H1 (cell line): ENCODE results near the gene PPIF. TPM values are rescaled to one million over a fixed set of nuclear protein-coding genes. Genes with fewer than 3 reads are reported as not detected.

Experiments used
- CTCF ChIA-PET: fragments of 300-600 bp; sonication (Branson Sonifier 250); formaldehyde crosslinking; loops from one replicate; lab custom pipeline; 2021; ENCODE audit not compliant: partially characterized antibody; lab: Charles Lee
- POLR2A ChIA-PET: fragments of 300-600 bp; sonication (Branson Sonifier 250); formaldehyde crosslinking; loops from one replicate; lab custom pipeline; 2021; ENCODE audit warnings: inconsistent platforms; ENCODE audit not compliant: partially characterized antibody; lab: Charles Lee
- DNase-seq, 2 experiments: peaks; one replicate each; pipeline versions ENCODE4 v3.0.0 to v3.0.0-alpha.2; 2010 to 2022; ENCODE audit warnings: low spot score in 2 of 2, low read depth in 1 of 2, mixed read lengths in 1 of 2
- FAIRE-seq: peaks from 2 replicates; lab custom pipeline; 2011; peaks lifted over from hg19 to GRCh38; lab: Jason Lieb, UNC
- H2AFZ ChIP-seq: 2 replicates; pipeline ENCODE4 v1.8.1; 2012; ENCODE audit warnings: low read length, inconsistent platforms
- H2AK5ac ChIP-seq: 2 replicates; pipeline ENCODE4 v1.6.1; 2013; ENCODE audit warnings: low read depth, low read length
- H2BK120ac ChIP-seq: replicated peaks from 2 replicates; pipeline ENCODE3; 2013; ENCODE audit warnings: low read depth, low read length, inconsistent platforms
- H2BK12ac ChIP-seq: 2 replicates; pipeline ENCODE4 v1.6.1; 2013; ENCODE audit warnings: low read depth, low read length
- H2BK15ac ChIP-seq: 2 replicates; pipeline ENCODE4 v1.6.1; 2013; ENCODE audit warnings: low read length
- H2BK20ac ChIP-seq: 2 replicates; pipeline ENCODE4 v1.6.1; 2013; ENCODE audit warnings: low read length
- H2BK5ac ChIP-seq: 2 replicates; pipeline ENCODE4 v1.6.1; 2013; ENCODE audit warnings: low read depth, low read length
- H3K14ac ChIP-seq: 2 replicates; pipeline ENCODE4 v1.6.1; 2013; ENCODE audit warnings: inconsistent platforms; ENCODE audit not compliant: insufficient read length
- H3K18ac ChIP-seq: 2 replicates; pipeline ENCODE4 v1.6.1; 2013; ENCODE audit warnings: low read length; ENCODE audit errors: extremely low read depth
- H3K23ac ChIP-seq: 2 replicates; pipeline ENCODE4 v1.6.1; 2013; ENCODE audit warnings: inconsistent platforms; ENCODE audit not compliant: insufficient read length
- H3K23me2 ChIP-seq: 2 replicates; pipeline ENCODE4 v1.6.1; 2013; ENCODE audit warnings: low read depth, low read length
- H3K27ac ChIP-seq: 2 replicates; pipeline ENCODE4 v1.6.1; 2011; ENCODE audit warnings: low read depth, low read length, inconsistent platforms
- H3K27me3 ChIP-seq, 4 experiments: replicated peaks in 1 of 4; 1 replicate in 1 of 4; 2 replicates in 3 of 4; pipeline versions ENCODE4 v1.6.1 to v1.8.1; 2011 to 2013; ENCODE audit warnings: low read length in 3 of 4, mild to moderate bottlenecking in 3 of 4, inconsistent platforms in 2 of 4, mixed read lengths in 2 of 4, moderate library complexity in 1 of 4; ENCODE audit not compliant: control insufficient read depth in 3 of 4, insufficient read depth in 3 of 4; ENCODE audit errors: extremely low read depth in 1 of 4
- H3K36me3 ChIP-seq, 4 experiments: 2 replicates each; pipeline versions ENCODE4 v1.6.1 to v1.8.1; 2011 to 2013; ENCODE audit warnings: mild to moderate bottlenecking in 4 of 4, low read length in 3 of 4, moderate library complexity in 2 of 4, control low read depth in 1 of 4, inconsistent platforms in 1 of 4; ENCODE audit not compliant: insufficient read depth in 4 of 4, control insufficient read depth in 2 of 4
- H3K4ac ChIP-seq: replicated peaks from 2 replicates; pipeline ENCODE3; 2013; ENCODE audit warnings: low read length, low read depth, mixed read lengths, inconsistent platforms; ENCODE audit not compliant: insufficient read length
- H3K4me1 ChIP-seq, 4 experiments: replicated peaks in 1 of 4; 1 replicate in 1 of 4; 2 replicates in 3 of 4; pipeline versions ENCODE4 v1.6.1 to v1.8.1; 2011 to 2013; ENCODE audit warnings: low read length in 3 of 4, inconsistent platforms in 2 of 4, mixed read lengths in 1 of 4; ENCODE audit not compliant: insufficient read depth in 4 of 4, control insufficient read depth in 3 of 4
- H3K4me2 ChIP-seq, 2 experiments: 2 replicates each; pipeline versions ENCODE4 v1.6.1 to v1.8.1; 2011 to 2013; ENCODE audit warnings: low read depth in 2 of 2, low read length in 2 of 2, control low read depth in 1 of 2, inconsistent platforms in 1 of 2, mild to moderate bottlenecking in 1 of 2; ENCODE audit not compliant: insufficient read depth in 1 of 2
- H3K4me3 ChIP-seq, 4 experiments: fragments of 200-600, 300-600 bp in 1 of 4; sonication (generic), shearing (Covaris generic), sonication (Bioruptor Twin) in 1 of 4; 2 replicates each; pipeline versions ENCODE4 v1.5.1 to v1.8.1; 2011 to 2016; ENCODE audit warnings: low read length in 4 of 4, low read depth in 3 of 4, control low read depth in 2 of 4, inconsistent platforms in 2 of 4, mild to moderate bottlenecking in 2 of 4, mixed read lengths in 1 of 4, moderate library complexity in 1 of 4; ENCODE audit not compliant: insufficient read depth in 2 of 4; ENCODE audit errors: extremely low read depth in 1 of 4
- H3K56ac ChIP-seq: replicated peaks from 2 replicates; pipeline ENCODE3; 2013; ENCODE audit warnings: low read depth, mild to moderate bottlenecking, mixed read lengths, low read length, inconsistent platforms; ENCODE audit not compliant: insufficient read length
- H3K79me1 ChIP-seq: 2 replicates; pipeline ENCODE4 v1.6.1; 2013; ENCODE audit warnings: low read depth, low read length, control low read depth
- H3K79me2 ChIP-seq, 2 experiments: 2 replicates each; pipeline versions ENCODE4 v1.6.1 to v1.8.1; 2012 to 2013; ENCODE audit warnings: low read length in 2 of 2, mild to moderate bottlenecking in 2 of 2, inconsistent platforms in 1 of 2; ENCODE audit not compliant: insufficient read depth in 2 of 2, control insufficient read depth in 1 of 2
- H3K9ac ChIP-seq, 4 experiments: replicated peaks in 1 of 4; 1 replicate in 1 of 4; 2 replicates in 3 of 4; pipeline versions ENCODE4 v1.6.1 to v1.8.1; 2011 to 2013; ENCODE audit warnings: low read depth in 3 of 4, low read length in 3 of 4, control low read depth in 2 of 4, mild to moderate bottlenecking in 2 of 4, moderate library complexity in 2 of 4, inconsistent platforms in 1 of 4; ENCODE audit errors: extremely low read depth in 1 of 4
- H3K9me3 ChIP-seq, 2 experiments: 2 replicates each; pipeline versions ENCODE4 v1.6.1 to v1.8.1; 2012 to 2013; ENCODE audit warnings: mild to moderate bottlenecking in 2 of 2, moderate library complexity in 2 of 2, control low read depth in 1 of 2, inconsistent platforms in 1 of 2, low read depth in 1 of 2, low read length in 1 of 2, mixed read lengths in 1 of 2; ENCODE audit not compliant: insufficient read depth in 2 of 2
- H4K20me1 ChIP-seq, 2 experiments: replicated peaks in 1 of 2; 2 replicates each; pipeline versions ENCODE3 to v1.8.1; 2011 to 2013; ENCODE audit warnings: inconsistent platforms in 2 of 2, low read length in 2 of 2, mild to moderate bottlenecking in 1 of 2; ENCODE audit not compliant: insufficient read depth in 2 of 2, control insufficient read depth in 1 of 2
- H4K5ac ChIP-seq: 2 replicates; pipeline ENCODE4 v1.6.1; 2013; ENCODE audit warnings: low read length, low read depth, mixed read lengths, inconsistent platforms; ENCODE audit not compliant: insufficient read length
- H4K8ac ChIP-seq: 2 replicates; pipeline ENCODE4 v1.8.0; 2013; ENCODE audit warnings: mild to moderate bottlenecking, moderate library complexity, low read length, inconsistent platforms; ENCODE audit not compliant: insufficient read depth; ENCODE audit errors: extremely low read depth
- H4K91ac ChIP-seq: replicated peaks from 2 replicates; pipeline ENCODE3; 2013; ENCODE audit warnings: low read length, mixed read lengths, inconsistent platforms; ENCODE audit not compliant: insufficient read length
- ATF3 ChIP-seq: IDR thresholded peaks from 2 replicates; pipeline ENCODE4 v1.6.1; 2011; ENCODE audit warnings: low read depth, mild to moderate bottlenecking, low read length; ENCODE audit not compliant: insufficient read depth
- BCL11A ChIP-seq, 2 experiments: IDR thresholded peaks; one replicate each; pipeline ENCODE4 v1.6.1; 2011; ENCODE audit warnings: low read depth in 2 of 2, low read length in 2 of 2, mild to moderate bottlenecking in 2 of 2
- GTF2F1 ChIP-seq: IDR thresholded peaks from 2 replicates; pipeline ENCODE4 v1.6.1; 2012; ENCODE audit warnings: low read depth, low read length, improper control_type of control experiment, borderline replicate concordance
- RAD21 ChIP-seq, 2 experiments: IDR thresholded peaks in 1 of 2; conservative IDR thresholded peaks in 1 of 2; 2 replicates each; pipeline ENCODE4 v1.6.1; 2011; ENCODE audit warnings: low read depth in 2 of 2, low read length in 2 of 2, improper control_type of control experiment in 1 of 2, inconsistent platforms in 1 of 2, mild to moderate bottlenecking in 1 of 2, moderate library complexity in 1 of 2
- SAP30 ChIP-seq: fragments of 300-600 bp; sonication (generic); IDR thresholded peaks from 2 replicates; pipeline ENCODE4 v1.7.1; 2012; ENCODE audit warnings: low read length, moderate library complexity, mild to moderate bottlenecking, inconsistent platforms; ENCODE audit not compliant: insufficient read depth, insufficient replicate concordance
- SIRT6 ChIP-seq: IDR thresholded peaks from one replicate; pipeline ENCODE4 v1.7.1; 2012; ENCODE audit warnings: low read length, inconsistent platforms
- SP4 ChIP-seq: IDR thresholded peaks from 2 replicates; pipeline ENCODE4 v1.6.1; 2012; ENCODE audit warnings: low read length, inconsistent platforms
- TAF1 ChIP-seq: IDR thresholded peaks from 2 replicates; pipeline ENCODE4 v1.6.1; 2011; ENCODE audit warnings: mild to moderate bottlenecking, low read depth, low read length
- TBP ChIP-seq: IDR thresholded peaks from 2 replicates; pipeline ENCODE4 v1.6.1; 2011; ENCODE audit warnings: low read depth, low read length, improper control_type of control experiment
- TCF12 ChIP-seq: IDR thresholded peaks from 2 replicates; pipeline ENCODE4 v1.6.1; 2011; ENCODE audit warnings: low read depth, mild to moderate bottlenecking, low read length
- ZNF274 ChIP-seq: IDR thresholded peaks from 2 replicates; pipeline ENCODE4 v1.7.0; 2012; ENCODE audit warnings: low read length, borderline replicate concordance; ENCODE audit errors: extremely low read depth
- WGBS, 2 experiments: shearing (Covaris generic) in 1 of 2; methylation state at CpG; one replicate each; pipeline versions ENCODE4 v1.1.6 to v1.1.7; 2013 to 2015; ENCODE audit warnings: low lambda C conversion rate in 2 of 2, mixed read lengths in 2 of 2, inconsistent platforms in 1 of 2, low coverage in 1 of 2, missing lambda C conversion rate in 1 of 2; ENCODE audit not compliant: insufficient replicate concordance in 2 of 2, insufficient coverage in 1 of 2, insufficient read length in 1 of 2; ENCODE audit errors: extremely low coverage in 1 of 2, missing lambda C conversion rate in 1 of 2; 5-methylcytosine and 5-hydroxymethylcytosine counted together
- polyA plus RNA-seq, 7 experiments: library from polyadenylated mRNA; depleted of rRNA in 3 of 7; stranded (reverse) in 5 of 7; unstranded in 2 of 7; fragments of >200 nt in 5 of 7; fragments of 200-250 nt in 2 of 7; gene quantifications; 1 replicate in 5 of 7; 2 replicates in 1 of 7; 4 replicates in 1 of 7; pipeline versions ENCODE4 v1.2.1 to v1.2.3, GENCODE V29; 2011 to 2013; ENCODE audit warnings: missing spikeins in 2 of 7, mixed read lengths in 2 of 7
- total RNA-seq: library from RNA; stranded (reverse); fragmentation: NEBNext Ultra II Directional; extraction: Animal tissue kit (Norgen Biotek cat#: 25700); gene quantifications from 2 replicates; pipeline ENCODE4 v1.2.1, GENCODE V29; 2021

PPIF gene
- total and polyA plus RNA-seq, 2 of the 8 experiments (the other 6 are each of a cell fraction or from before 2014, with no cell fraction given): 70.2 to 77.6 TPM

- Histone ChIP-seq H3K18ac (no peak overlapping the region), H4K8ac (no peak overlapping the region; the same call in 1 of the 2 replicates), H2BK15ac (no peak overlapping the region), H3K79me2 (no peaks in the 10 kb centered on the region), H2BK120ac (no peak overlapping the region), H4K5ac (no peak overlapping the region), H2BK12ac (no peak overlapping the region), H3K4ac (no peak overlapping the region), H4K20me1 (peaks cover 0 to 3% of the 10 kb centered on the region in 2 experiments), H2AFZ (no peak overlapping the region), H3K4me2 (no peak overlapping the region), H2BK5ac (no peak overlapping the region), H3K27me3 (no peaks in the 10 kb centered on the region), H2AK5ac (no peak overlapping the region), H3K9me3 (no peaks in the 10 kb centered on the region), H4K91ac (no peak overlapping the region), H3K9ac (no peak overlapping the region), H3K4me3 (no peak overlapping the region), H3K56ac (no peak overlapping the region), H3K4me1 (no peaks in the 10 kb centered on the region), H3K23me2 (no peaks in the 10 kb centered on the region), H3K79me1 (peaks cover 4% of the 10 kb centered on the region; the same call in 1 of the 2 replicates), H3K23ac (no peak overlapping the region), H3K14ac (no peak overlapping the region), H2BK20ac (no peak overlapping the region), H3K36me3 (peaks cover 13 to 57% (median 40%) of the 10 kb centered on the region in 4 experiments; a peak in 5 of 8 replicates), H3K27ac (no peak overlapping the region)
- POLR2A ChIA-PET: interaction anchor here (1.3 kb wide), 1 partner anchor 11 kb away, joined by 3 read pairs; no protein-coding TSS in a partner anchor
- 86% methylated on average over 13 of the region's 13 CpGs; no CpG with 5 or more reads in 1 of the 2 experiments for WGBS, 2 experiments
- FAIRE-seq (no peak), DNase-seq (no peak)
- CTCF ChIA-PET: interaction anchor here (0.7 to 1.3 kb wide), 2 partner anchors 18 to 168 kb away, joined by 3 to 4 read pairs; no protein-coding TSS in a partner anchor
- TF ChIP-seq SIRT6: no peak
- TF ChIP-seq RAD21 (IDR thresholded peaks at IDR 0.05 in 1 of 2, conservative IDR thresholded peaks at IDR 0.05 in 1 of 2; ENCODE audit: low read depth in 2 of 2, low read length in 2 of 2): no peak
- no peak for TF ChIP-seq ZNF274
- TF ChIP-seq TAF1: no peak
- TF ChIP-seq GTF2F1: no peak
- TF ChIP-seq TCF12: no peak
- TF ChIP-seq SAP30: no peak
- no peak for TF ChIP-seq BCL11A (IDR thresholded peaks at IDR 0.05; ENCODE audit: low read depth in 2 of 2, low read length in 2 of 2)
- TF ChIP-seq SP4: no peak
- TF ChIP-seq ATF3: no peak
- no peak for TF ChIP-seq TBP
Observed at GRCh38 chr10:79299397-79300241, 47.6 kb upstream of the PPIF start.
